ENCODE measurements around the gene TBCD.

Gene TBCD

DNA sequence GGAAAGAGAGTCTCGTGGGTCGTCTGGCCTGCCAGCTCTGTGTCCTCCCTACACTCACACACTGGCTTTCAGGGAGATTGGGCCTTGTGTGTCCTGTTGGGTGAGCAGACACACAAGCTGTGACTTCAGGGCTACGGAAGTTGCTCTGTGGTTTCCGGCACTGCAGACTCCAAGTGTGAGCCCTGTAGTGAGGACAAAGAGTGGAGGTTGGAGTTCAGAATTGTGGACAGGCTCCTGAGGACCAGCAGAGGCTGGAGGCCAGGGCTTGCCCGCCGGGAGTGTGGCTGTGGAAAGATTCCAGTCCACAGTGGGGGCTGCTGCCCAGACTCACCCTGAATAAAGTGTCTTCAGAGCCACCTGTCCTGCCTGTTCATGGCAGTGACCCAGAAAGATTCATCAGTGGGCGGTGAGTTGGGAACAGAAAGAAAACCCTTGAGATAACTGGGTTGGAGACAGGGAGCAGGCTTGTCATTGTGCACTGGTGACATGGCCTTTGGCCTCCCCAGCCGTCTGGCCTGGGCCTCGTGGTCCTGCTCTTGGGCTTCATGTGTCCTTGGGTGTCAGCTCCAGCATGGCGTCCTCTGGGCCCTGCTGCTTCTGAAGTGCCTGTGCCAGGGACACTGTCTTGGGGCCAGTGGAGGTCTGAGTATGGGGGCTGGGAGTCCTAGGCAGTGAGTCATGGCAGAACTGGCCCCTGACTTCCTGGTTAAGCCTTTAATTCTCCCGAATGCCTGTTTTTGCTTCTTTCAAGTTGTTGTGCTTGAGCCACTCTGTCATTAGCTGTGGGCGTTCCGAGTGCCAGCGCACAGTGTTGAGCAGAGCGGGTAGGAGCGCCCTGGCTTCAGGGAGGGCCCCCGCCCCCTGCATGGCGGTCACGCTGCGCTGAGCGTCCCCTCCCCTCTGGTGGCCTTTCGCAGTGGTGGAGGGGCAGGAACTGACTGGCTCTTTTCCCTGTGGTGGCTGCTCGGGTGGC, 107.9 kb downstream of the TBCD start:
- peak; percentile 71 for DNase-seq

DNA sequence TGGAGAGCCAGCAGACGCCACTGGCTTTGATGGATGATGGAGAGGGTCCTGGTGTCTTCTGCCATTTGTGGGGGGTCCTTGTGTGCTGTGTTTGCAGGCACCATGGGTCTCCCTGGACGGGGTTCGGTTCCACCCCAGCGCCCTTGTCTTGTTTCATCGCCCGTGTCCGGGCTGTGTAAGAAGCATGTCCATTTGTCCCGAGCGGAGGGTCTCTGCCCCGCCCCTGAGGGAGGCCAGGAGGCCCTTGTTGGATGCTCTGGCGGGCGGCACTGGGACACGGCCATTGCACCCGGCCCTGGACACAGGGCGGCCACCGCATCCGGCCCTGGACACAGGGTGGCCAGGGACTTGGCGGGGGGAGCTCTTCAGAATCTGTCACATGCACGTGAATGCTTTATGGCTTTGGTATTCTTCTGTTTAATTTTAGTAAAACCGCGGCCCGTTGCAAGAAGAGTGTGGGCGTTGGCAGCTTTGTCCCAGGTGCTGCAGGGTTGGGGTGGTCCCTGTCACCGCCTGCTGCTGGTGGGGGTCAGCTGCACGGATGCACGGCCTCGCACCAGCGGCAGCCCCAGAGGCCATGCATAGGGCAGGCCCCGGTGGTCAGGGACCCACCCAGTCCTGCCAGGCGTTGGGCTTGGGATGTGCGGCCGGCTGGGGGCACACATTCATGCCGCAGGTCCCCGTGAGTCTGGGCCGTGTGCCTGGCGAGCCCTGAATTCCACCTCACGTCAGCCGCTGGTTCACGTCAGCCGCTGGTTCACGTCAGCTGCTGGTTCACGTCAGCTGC, 108.9 kb downstream of the TBCD start:
- DNase-seq, result no peak

DNA sequence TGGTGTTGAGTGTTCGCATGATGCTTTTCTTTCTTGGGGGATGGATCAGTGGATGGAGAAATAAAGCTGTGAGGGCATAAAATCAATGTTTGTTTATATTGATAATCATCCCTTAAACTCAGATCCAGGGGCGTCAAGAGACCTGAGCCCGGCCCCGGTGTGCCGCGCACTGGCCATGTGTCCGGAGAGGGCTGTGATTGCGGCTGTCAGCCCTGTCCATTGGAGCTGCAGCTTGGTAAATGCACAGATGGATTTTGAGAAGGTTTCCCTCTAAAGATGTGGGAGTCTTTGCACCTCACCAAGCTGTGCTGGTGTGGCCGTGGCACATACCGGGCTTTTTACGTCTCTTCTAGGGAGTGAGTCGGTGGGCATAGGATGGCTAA, 109.5 kb downstream of the TBCD start:
- DNase-seq, result no peak

DNA sequence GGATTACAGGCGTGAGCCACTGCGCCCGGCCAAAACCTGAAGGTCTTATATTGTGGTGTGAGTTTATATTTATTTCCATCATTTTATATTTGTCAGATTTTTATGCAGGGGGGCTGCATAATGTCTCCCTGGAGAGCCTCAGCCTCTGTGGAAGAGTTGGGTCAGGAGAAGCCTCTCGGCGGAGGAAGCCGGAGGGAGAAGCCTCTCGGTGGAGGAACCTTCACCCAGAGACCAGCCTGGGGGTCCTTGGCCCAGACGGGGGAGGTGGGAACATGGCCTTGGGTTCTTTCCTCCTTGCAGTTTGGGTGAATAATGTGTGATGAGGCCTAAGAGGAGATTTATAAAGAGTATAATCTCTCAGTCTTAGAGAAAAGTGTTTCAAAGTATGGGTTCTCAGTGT, 110.3 kb downstream of the TBCD start:
- DNase-seq, result no peak

DNA sequence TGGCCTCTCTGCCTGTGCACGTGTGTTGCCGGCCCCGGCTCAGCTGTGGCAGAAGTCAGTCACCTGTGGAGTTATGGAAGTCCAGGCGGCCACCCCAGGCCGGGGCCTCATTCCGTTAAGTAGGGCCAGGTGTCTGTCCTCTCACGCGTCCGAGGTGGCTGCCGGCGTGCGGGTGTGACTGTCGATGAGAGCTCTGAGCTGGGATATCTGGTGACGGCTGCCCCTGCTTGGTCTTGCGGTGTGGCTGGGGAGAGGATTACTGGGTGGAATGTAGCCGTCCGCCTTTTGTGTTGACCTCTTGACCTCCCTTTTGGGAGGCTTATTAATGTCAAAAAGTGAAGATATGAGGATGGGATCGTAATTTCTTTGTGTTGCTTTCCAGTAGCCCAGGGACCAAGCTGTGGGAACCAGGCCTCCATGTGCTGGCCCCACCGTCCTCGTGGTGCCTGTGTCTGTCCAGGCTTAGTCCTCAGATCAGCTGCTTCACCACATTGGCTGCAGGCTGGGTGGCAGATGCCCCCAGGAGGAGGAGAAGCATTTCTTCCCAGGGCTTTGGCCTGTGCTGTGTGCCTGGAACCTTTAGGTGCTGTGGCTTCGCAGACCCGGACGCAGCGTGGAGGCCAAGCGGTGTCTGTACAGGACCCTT, 111.0 kb downstream of the TBCD start:
- no peak for DNase-seq

DNA sequence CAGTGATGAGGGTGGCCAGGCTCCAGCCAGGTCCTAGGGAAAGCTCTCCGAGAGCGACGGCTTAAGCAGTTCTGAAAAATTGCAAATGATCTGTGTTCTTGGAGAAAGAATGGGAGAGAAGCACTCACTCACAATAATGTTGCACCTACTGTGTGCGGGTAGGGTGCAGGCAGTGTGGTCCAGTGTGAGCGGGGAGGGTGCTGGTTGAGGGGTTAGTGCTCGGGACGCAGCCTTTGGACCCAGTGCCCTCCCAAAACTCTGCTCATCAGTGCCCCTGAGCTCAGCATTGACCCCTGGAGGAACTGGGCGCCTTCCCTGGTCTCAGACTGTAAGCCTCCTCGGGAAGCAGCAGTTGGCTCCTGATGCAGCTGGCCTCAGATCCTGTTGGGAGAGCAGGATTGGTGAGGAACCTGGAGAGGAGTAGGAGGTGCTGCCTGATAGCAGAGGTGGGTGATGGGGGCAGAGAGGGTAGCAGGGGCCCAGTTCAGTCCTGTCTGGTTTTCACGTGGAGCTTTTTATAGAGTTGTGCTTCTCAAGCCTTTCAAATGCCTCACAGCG, 111.6 kb downstream of the TBCD start:
- no peak for DNase-seq

DNA sequence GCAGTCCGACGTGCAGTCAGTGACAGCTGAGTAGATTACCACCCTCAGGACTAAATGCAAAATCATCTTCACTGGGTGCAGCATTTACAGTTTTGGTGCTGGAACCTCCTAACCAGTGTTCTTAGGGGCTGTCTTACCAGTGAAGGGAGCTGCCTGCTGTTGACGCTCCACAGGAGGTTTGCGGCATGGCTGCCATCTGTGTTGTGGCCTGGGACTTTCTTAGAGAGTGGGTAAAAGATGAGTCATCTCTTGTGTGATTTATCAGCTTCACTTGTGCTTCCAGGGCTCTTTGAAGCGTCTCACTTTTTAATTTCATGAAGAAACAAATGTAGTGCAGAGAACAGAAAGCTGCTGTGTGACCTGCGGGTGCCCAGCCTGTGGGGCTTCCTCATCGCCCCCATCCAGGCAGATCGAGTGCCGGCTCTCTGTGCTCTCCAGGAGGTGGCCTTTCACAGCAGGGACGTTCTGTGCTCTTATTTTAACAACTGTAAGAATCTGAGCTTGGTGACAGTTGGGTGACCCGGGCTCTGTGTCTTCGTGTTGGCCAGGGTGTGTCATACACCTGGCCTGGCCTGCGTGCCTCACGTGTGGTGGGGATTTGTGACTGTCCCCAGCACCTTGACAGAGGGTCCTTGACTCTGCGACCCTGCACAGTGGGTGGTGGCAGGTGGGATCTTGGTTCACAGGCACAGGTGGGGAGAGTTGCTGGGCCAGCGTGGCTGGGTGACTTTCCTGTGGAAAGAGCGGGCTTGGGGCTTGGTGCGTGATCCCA, 112.3 kb downstream of the TBCD start:
- peak; percentile 84 for DNase-seq

DNA sequence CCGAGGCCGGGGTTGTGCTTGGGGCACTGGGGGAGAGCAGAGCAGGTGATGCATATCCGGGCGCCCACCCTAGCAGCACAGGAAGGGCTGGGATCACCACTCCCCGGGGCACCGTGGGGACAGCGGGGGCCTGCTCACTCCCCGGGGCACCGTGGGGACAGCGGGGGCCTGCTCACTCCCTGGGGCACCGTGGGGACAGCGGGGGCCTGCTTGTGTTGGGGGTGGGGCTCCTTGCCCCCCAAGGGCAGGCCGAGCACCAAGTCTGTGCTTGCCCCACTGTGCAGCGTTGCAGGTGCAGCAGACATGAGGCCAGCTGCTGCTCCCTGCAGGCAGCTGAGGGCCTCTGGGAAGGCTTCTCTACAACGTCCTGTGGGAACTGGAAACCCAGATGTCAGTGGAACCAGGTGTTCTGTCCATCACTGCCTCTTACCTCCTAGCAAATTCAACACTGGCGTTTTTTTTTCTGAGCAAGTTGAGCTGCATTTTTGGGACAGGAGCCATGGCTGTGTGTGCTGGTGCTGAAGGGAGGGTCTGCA, 112.9 kb downstream of the TBCD start:
- no peak for DNase-seq

DNA sequence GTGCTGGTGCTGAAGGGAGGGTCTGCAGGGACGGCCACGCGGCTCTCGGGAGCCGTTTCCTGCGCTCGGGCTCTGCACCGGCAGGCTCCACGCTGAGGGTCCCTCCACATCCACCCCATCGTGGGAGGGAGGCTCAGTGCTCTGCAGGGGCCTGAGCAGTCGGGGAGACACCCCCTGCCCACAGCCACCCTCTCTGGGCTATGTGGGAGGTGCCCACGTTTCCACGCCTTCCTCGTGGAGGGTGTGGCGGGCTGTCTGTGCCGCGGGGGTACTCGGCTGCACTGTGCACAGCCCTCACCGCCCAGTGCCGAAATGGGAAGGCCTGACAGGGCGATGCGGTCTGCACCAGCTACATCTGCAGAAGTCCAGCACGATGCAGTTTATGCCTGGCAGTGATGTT, 113.4 kb downstream of the TBCD start:
- no peak for DNase-seq

DNA sequence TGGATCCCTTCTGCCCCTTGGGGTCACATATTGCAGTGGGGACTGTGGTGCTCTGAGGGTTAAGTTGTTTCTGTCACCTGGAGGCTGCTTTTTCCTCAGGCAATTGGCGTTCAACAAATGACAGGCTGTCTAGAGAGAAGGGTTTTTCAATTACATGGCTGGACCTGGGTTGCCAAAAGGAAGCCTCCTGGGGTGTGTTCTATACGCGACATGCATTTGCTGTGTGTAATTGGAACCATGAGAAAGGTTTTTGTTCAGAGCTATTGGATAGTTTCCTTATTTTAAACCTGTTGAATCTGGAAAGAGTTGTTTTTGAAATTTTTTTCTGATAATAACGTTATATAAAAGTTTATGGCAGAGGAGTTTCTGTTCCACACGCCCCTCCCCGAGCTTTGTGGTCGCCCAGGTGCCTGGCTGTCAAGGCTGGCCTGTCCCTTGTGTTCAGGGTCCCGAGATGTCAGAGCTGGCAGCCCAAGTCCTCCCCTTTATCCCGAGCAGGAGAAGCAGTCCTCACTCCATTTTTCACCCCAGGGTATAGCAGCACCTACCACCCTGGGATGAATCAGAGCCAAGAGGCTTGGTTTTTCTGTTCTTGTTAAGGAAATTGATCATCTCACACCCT, 114.0 kb downstream of the TBCD start:
- no peak for DNase-seq

DNA sequence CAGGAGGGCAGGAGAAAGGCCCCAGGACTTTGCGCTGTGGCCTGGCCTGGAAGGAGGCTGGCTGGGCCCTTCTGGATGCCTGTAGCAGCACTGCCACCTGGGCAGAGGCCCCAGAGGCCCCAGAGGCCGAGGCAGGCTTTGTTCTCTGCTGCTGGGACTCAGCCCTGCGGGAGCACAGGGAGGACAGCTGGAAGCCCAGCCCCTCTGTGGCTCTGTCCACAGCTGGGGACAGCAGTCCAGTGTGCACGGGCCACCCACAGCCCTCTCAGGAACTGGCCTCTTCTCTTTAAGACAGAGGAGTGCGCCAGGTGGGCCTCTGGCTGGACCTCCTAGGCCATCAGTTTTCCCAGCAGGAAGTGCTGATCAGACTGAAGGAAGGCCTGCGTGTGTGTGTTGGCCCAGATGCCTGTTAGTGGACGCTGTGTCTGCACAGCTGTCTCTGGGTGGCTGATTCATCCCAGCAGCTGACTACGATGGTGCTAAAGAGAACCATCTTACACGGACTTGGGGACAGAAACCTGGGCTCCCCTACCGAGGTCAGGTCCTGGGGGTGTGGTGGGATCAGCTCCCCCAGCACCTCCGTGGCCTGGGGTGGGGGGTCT, 114.8 kb downstream of the TBCD start:
- DNase-seq, result peak; percentile 76

DNA sequence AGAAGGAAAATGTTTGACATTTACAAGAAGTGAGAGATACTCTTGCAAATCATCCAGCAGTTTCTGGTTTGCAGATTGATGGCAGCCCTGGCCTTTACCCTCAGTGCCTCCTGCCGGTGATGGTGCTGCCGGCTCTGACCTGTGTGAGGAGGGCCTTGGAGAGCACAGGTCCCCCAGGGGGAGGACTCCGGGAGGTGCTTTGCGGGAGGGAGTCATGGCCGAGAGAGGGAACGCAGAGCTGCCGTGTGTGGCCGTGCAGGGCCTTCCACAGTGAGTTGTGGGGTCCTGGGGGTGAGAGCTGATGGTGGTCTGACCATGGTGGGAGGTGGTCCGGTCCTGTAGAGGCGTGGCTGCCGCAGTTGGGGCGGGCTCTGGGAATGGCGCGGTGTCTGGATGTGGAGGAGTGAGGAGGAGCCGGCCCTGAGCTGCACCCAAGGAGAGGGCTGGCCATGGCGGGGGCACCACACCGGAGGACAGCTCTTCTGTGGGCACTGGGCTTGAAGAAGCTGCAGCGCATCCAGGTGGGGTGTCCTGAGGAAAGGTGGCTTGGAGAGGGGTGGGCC, 116.0 kb downstream of the TBCD start:
- no peak for DNase-seq

DNA sequence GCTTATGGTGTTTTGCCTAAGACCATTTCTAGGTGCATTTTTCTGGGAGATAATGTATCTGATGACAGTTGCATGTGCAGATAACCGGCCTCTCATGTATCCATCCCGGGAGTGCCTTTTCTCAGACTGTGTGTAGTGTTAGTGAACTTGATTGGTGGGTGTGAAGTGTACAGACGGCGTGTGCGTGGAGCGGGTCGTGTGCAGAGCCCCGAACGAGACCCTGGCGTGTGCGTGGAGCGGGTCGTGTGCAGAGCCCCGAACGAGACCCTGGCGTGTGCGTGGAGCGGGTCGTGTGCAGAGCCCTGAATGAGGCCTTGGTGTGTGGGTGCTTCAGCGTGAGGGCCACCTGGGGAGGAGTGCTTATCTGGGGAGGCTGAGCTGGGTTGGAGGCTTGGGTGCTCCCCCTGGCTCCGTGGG, 116.9 kb downstream of the TBCD start:
- DNase-seq, result no peak

DNA sequence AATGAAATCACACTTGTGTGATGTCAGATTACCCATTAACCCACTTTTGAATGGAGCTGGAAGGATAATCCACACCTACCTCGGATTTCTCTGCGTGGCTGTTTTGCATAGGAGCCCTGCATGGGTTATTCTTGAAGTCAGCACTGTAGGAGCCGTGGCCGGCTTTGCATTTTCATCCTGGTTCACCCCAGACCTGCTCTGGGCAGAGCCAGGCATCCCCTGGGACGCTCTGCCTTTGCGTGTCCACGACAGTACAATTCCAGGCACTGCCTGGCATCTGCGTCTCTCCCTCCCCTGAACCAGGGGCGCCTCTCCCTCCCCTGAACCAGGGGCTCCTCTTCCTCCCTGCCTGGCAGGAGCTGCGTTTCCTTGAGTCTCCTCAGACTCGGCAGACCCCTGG, 117.7 kb downstream of the TBCD start:
- DNase-seq, result no peak

DNA sequence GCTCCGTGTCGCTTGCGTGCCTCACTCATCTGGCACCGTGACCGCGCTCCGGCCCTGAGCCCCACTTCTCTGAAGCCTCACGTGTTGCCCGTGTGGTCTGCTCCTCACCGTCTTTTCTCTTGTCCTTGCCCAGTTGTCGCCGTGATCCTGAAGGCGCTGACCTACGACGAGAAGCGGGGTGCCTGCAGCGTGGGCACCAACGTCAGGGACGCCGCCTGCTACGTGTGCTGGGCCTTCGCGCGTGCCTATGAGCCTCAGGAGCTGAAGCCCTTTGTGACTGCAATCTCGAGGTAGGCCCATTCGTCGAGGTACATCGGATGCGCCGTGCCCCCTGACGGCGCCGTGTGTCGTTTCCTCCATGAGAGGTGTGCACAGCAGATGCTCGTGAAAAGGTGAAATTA, 118.2 kb downstream of the TBCD start:
- no peak for DNase-seq

DNA sequence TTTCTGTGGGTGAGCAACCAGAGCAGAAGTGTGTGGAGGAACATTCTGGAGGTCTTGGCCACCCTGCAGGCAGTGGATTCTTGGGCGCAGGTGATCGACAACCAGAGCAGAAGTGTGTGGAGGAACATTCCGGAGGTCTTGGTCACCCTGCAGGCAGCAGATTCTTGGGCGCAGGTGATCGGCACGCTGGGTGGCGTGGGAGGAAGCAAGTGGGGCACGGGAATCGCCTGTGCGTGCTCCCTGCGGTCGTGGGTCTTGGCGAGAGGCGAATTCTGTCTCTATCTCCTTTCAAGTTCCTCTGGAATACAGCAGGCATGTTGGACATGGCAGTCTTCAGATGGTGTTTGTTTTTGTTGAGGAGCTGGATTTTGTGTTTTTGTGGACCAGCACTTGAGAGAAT, 118.7 kb downstream of the TBCD start:
- no peak for DNase-seq

DNA sequence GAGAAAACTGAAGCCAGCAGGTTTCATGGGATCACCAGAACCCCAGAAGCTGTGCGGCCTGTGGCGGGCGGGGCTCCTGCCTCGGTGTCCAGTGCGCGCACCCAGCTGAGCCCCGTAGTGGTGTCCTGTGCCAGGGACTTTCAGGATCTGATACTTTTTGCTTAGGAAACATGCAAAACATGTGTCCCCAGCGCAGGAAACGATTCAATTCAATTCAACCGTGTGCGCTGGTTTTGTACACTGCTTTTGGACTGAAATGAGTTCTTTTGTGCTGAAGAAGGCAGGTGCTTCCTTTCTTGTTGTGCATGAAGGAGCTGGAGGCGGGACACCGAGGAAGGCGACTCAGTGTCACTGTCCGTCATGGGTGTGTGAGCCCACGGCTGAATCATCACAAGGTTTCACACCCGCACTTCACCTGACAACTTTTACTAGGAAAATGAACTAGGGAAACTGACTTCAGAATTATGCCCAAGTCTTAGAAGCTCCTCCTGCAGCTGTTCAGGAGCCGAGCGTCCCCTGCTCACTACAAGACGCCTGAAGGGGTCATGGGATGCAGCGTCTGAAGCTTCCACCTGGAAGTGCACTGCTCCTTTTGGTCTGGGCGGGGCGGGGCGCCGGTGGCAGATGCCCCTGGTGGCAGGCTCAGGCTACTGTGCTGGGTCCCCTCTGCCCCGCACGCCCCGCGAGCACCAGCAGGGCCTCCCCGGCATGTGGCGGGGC, 119.4 kb downstream of the TBCD start:
- no peak for DNase-seq

DNA sequence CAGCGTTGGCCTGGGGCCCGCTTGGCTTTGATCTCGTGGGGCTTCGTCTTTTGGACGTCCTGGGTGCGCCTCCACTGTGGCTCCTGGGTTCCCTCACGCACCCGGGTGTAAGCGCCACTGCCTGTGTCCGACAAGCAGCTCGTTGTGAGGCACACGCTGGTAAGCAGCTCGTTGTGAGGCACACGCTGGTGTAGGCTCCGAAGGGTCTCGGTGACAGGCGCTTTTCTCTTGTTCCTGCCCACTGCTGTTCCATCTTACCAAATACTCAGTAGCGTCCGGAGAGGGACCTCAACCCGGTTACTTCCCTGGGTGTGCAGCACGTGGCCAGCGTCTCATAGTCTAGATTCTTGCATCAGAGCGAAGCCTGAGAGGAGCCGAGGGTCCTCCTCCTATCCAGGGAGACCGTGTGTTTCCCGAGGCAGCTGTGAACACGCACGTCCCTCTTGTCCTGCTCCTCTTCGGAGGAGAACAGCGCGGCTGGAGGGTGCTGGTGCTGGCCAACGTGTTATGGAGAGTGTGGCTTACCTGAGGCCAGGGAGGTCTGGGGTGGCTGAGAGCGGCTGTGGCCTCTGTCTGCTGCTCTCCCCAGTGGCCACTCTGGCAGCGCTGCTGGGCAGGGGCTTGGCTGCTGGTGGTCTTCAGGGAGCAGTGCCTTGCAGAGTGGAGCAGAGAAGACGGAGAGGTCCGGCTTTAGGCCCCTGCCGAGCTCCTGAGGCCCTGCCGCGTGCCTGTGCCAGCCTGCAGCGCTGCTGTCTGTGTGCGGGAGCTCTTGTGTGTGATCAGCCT, 120.1 kb downstream of the TBCD start:
- DNase-seq, result no peak

Data from EL (cell line).